COR-L47 (cell line): ENCODE results near the gene CT47A7.
"Not testable (repeated sequence)": the region's sequence is repeated elsewhere in the genome, so short reads cannot be mapped to it uniquely, and the experiment has no call there.

Source experiments
- DNase-seq: peaks from one replicate; lab custom pipeline; 2025; lab: John Stamatoyannopoulos, UW

Gene CT47A7

GRCh38 chrX:120956500-120956899 is at the start of gene CT47A7:
TSS of gene CT47A7 (minus strand) at chrX:120956600. CDS start at chrX:120956345, 255 bp downstream.
- not testable (repeated sequence) for DNase-seq

- DNase-seq = no peak
These were observed 44.2 kb upstream of the CT47A7 start for GRCh38 chrX:121000589-121000988.

DNA sequence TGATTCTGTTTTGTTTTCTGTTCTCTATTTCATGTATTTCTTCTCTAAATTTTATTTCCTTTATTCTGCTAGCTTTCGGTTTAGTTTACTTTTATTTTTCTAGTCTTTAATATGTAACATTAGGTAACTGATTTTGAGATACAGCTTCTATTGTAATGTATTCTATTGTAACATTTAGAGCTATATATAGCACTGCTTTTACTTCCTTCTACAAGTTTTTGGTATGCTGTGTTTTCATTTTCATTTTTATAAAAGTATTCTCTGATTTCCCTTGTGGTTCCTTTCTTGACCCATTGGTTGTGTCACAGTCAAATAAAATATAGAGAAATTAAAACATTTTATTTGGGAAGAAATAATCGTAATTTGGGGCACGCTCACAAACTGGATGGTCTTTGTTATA is 43.0 kb upstream of the CT47A7 start:
- no peak for DNase-seq

- not testable (repeated sequence) for DNase-seq
These were observed 29.3 kb upstream of the CT47A7 start, which contains the start of gene CT47A1 for GRCh38 chrX:120985660-120986059. TSS of gene CT47A1 (minus strand) at chrX:120985760. CDS start at chrX:120985529, 231 bp downstream.
